ENCODE data around the gene CPN2.

- no peak for TF ChIP-seq CTCF (IDR thresholded peaks at IDR 0.05; ENCODE audit: low read depth, low read length, missing input control)
- no peak for TF ChIP-seq HNF4G (IDR thresholded peaks at IDR 0.05)
Measured at GRCh38 chr3:194386066-194386465, 34.9 kb upstream of the CPN2 start.

All from liver (tissue), 3 donors.